ENCODE results near the gene AHCYL2.
"Not testable (repeated sequence)": the region's sequence is repeated elsewhere in the genome, so short reads cannot be mapped to it uniquely, and the experiment has no call there.

Gene AHCYL2

DNA sequence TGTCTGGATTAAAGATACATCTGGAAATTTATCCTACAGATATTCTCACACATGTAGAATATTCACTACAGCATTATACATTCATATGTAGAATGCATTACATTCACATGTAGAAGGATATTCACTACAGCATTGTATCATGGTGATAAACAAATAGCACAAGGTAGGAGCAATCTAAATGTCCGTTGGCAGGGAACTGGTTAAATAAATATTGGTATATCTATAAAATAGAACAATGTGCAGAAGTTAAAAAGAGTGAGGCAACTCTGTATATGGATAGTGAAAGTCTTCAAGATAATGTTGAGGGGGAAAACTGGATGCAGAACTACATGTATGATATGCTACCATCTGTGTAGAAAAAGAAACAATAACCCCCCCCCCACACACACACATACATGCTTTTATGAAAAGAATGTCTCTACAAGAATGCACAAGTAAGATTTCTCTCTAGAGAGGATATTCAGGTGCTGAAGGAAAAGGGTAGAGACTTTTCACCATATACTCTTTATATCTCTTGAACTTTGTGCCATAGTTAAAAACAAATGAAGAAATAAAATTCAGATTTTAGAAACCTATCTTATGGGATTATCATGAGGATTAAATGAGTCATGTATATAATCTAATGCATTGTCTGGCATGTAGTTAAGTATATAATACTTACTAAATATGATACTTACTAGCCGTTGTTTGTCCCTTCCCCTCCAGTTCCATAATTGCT, 123.4 kb downstream of the AHCYL2 start:
- TF ChIP-seq, protein P1, sequence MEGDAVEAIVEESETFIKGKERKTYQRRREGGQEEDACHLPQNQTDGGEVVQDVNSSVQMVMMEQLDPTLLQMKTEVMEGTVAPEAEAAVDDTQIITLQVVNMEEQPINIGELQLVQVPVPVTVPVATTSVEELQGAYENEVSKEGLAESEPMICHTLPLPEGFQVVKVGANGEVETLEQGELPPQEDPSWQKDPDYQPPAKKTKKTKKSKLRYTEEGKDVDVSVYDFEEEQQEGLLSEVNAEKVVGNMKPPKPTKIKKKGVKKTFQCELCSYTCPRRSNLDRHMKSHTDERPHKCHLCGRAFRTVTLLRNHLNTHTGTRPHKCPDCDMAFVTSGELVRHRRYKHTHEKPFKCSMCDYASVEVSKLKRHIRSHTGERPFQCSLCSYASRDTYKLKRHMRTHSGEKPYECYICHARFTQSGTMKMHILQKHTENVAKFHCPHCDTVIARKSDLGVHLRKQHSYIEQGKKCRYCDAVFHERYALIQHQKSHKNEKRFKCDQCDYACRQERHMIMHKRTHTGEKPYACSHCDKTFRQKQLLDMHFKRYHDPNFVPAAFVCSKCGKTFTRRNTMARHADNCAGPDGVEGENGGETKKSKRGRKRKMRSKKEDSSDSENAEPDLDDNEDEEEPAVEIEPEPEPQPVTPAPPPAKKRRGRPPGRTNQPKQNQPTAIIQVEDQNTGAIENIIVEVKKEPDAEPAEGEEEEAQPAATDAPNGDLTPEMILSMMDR (IDR thresholded peaks at IDR 0.05; ENCODE audit: low read depth, low read length, missing control alignments), result no peak
- in situ Hi-C loops (cut with HindIII; ENCODE audit: low pct_ligation_motif_present, low sequenced_read_pairs), result no loop called here
- Histone ChIP-seq H3K4me3 (ENCODE audit: low read depth, low read length) (no peak overlapping the region), H3K36me3 (replicated peaks) (no peaks in the 10 kb centered on the region), H3K27ac (no peak overlapping the region), H3K27me3 (replicated peaks) (no peaks in the 10 kb centered on the region)
- no peak for DNase-seq

DNA sequence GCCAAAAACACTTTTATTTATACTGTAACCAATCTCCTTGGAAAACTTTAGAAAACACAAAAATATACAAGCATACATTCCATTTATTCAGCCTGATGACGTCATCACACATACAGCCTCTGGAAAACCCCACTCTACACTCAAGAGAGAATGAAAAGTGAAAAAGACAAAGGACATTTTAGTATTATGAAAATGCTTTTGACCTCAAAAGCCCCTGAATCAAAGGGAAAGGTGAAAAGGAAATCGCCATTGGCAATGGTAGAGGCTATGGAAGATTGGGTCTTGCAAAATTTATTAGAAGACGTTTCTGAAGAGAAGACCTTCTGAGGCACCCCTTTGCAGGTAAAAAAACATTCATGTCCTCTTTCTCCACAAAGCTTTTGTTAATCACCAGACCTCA, 126.5 kb downstream of the AHCYL2 start:
- Histone ChIP-seq H3K36me3 (replicated peaks) (no peaks in the 10 kb centered on the region), H3K27me3 (replicated peaks) (no peaks in the 10 kb centered on the region), H3K27ac (no peak overlapping the region), H3K4me3 (ENCODE audit: low read depth, low read length) (no peak overlapping the region)
- in situ Hi-C loops (cut with HindIII; ENCODE audit: low pct_ligation_motif_present, low sequenced_read_pairs), result no loop called here
- DNase-seq, result peak; percentile 20
- TF ChIP-seq, protein P1 (IDR thresholded peaks at IDR 0.05; ENCODE audit: low read depth, low read length, missing control alignments), result no peak

GRCh38 chr7:129353104-129353503, 128.3 kb downstream of the AHCYL2 start:
- in situ Hi-C loops (cut with HindIII; ENCODE audit: low pct_ligation_motif_present, low sequenced_read_pairs); H3K27ac ChIP-seq; H3K4me3 ChIP-seq (ENCODE audit: low read depth, low read length); H3K36me3 ChIP-seq (replicated peaks); DNase-seq; H3K27me3 ChIP-seq (replicated peaks): not testable (repeated sequence)

- TF ChIP-seq, protein P1 (IDR thresholded peaks at IDR 0.05; ENCODE audit: low read depth, low read length, missing control alignments), result no peak
- Histone ChIP-seq H3K27ac (no peak overlapping the region), H3K36me3 (replicated peaks) (no peaks in the 10 kb centered on the region), H3K4me3 (ENCODE audit: low read depth, low read length) (no peak overlapping the region), H3K27me3 (replicated peaks) (no peaks in the 10 kb centered on the region)
- no peak for DNase-seq
- in situ Hi-C loops (cut with HindIII; ENCODE audit: low pct_ligation_motif_present, low sequenced_read_pairs), result no loop called here
Observed at GRCh38 chr7:129354428-129355157, 129.8 kb downstream of the AHCYL2 start.

- in situ Hi-C loops (cut with HindIII; ENCODE audit: low pct_ligation_motif_present, low sequenced_read_pairs), result no loop called here
- TF ChIP-seq, protein P1 (IDR thresholded peaks at IDR 0.05; ENCODE audit: low read depth, low read length, missing control alignments), result no peak
- Histone ChIP-seq H3K27me3 (replicated peaks) (no peaks in the 10 kb centered on the region), H3K4me3 (ENCODE audit: low read depth, low read length) (no peak overlapping the region), H3K27ac (no peak overlapping the region), H3K36me3 (replicated peaks) (no peaks in the 10 kb centered on the region)
- DNase-seq, result no peak
Observed at GRCh38 chr7:129356176-129356575, 131.3 kb downstream of the AHCYL2 start.

GRCh38 chr7:129359176-129359575, 134.3 kb downstream of the AHCYL2 start:
- Histone ChIP-seq H3K27me3 (replicated peaks) (no peaks in the 10 kb centered on the region), H3K27ac (no peak overlapping the region), H3K4me3 (ENCODE audit: low read depth, low read length) (no peak overlapping the region), H3K36me3 (replicated peaks) (no peaks in the 10 kb centered on the region)
- DNase-seq, result no peak
- TF ChIP-seq, protein P1 (IDR thresholded peaks at IDR 0.05; ENCODE audit: low read depth, low read length, missing control alignments), result no peak
- in situ Hi-C loops (cut with HindIII; ENCODE audit: low pct_ligation_motif_present, low sequenced_read_pairs), result no loop called here

All from brain microvascular endothelial cell (primary cell).